HEK293T (cell line): Measurements from ENCODE around the gene SH2D3A.

Source experiments
- ARNT ChIP-seq: fragments of 450-650 bp; IDR thresholded peaks from 2 replicates; pipeline ENCODE4 v1.6.1; 2017; ENCODE audit warnings: mild to moderate bottlenecking
- FOXA1 ChIP-seq: fragments of 450-650 bp; IDR thresholded peaks from 2 replicates; pipeline ENCODE4 v1.6.1; 2016; ENCODE audit warnings: mild to moderate bottlenecking
- FOXK2 ChIP-seq: fragments of 450-650 bp; IDR thresholded peaks from 2 replicates; pipeline ENCODE4 v1.6.1; 2016; ENCODE audit warnings: mild to moderate bottlenecking
- FOXM1 ChIP-seq: fragments of 450-650 bp; IDR thresholded peaks from 2 replicates; pipeline ENCODE4 v1.6.1; 2017; ENCODE audit warnings: mild to moderate bottlenecking, borderline replicate concordance
- HDGF ChIP-seq: fragments of 450-650 bp; IDR thresholded peaks from 2 replicates; pipeline ENCODE4 v1.6.1; 2017; ENCODE audit warnings: antibody characterized with exemption, borderline replicate concordance
- NFRKB ChIP-seq: fragments of 450-650 bp; IDR thresholded peaks from 2 replicates; pipeline ENCODE4 v1.6.1; 2016; ENCODE audit warnings: mild to moderate bottlenecking, moderate library complexity
- SP1 ChIP-seq: fragments of 450-650 bp; IDR thresholded peaks from 2 replicates; pipeline ENCODE4 v1.6.1; 2017
- SUZ12 ChIP-seq: fragments of 450-650 bp; IDR thresholded peaks from 2 replicates; pipeline ENCODE4 v1.6.1; 2016; ENCODE audit warnings: mild to moderate bottlenecking
- TARDBP ChIP-seq: fragments of 450-650 bp; IDR thresholded peaks from 2 replicates; pipeline ENCODE4 v1.6.1; 2016

DNA sequence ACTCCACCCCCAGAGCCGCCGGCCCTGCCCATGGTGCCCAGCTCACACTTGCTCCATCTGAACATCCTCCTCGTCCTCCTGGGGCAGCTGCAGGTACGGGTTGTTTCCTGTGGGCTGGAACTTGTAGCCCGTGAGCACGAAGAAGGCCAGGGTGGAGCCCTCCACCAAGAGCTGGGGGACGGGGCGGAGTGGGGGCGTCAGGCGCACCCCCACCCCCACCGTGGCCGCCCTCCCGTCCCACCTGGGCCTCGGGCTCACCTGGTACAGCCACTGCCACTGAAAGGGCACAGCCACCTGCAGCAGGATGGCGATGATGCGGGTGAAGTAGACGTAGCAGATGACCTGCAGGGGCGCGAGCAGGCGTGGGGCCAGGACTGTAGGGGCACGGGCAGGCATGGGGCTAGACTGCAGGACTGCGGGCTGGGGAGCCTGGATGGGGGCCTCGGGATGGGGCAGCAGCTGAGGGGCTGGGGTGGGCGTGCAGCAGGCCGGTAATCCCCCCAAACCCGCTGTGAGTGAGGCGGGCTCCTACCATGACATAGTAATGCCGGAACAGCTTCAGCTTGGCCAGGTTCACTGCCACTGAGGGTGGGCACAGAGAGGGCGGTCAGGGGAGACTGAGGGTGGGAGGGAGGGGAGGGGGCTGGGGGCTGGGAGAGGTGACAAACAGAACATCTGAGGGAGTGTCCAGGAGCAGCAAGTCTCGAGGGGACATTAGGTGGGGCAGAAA is 36.1 kb downstream of the SH2D3A start:
- TF ChIP-seq HDGF (no peak), FOXK2 (no peak), FOXM1 (no peak), SUZ12 (no peak), TARDBP (no peak), FOXA1 (no peak), ARNT (no peak), SP1 (no peak), NFRKB (no peak)
